GM12801 (cell line): ENCODE data around the gene TMEM190.

Experiments used
- CTCF ChIP-seq: IDR thresholded peaks from one replicate; pipeline ENCODE4 v1.5.1; 2011; ENCODE audit warnings: control low read depth; ENCODE audit not compliant: insufficient read length; ENCODE audit errors: extremely low read depth

TMEM190 gene

DNA sequence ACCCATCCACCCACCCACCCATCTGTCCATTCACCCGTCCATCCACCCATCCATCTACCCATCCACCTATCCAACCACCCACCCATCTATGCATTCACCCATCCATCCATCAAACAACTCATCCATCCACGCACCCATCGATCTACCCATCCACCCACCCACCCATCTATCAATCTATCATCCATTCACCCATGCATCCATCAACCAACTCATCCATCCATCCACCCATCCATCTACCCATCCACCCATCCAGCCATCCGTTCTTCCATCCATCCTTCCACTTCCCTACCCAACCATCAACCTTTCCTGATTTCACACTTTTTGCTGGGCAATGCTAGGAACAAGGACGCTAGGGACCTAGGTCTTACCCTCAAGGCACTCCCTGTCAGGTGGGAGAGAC is 5.4 kb downstream of the TMEM190 start:
- TF ChIP-seq CTCF, result no peak

- no peak for TF ChIP-seq CTCF
Observed at GRCh38 chr19:55382522-55383054, 6.0 kb downstream of the TMEM190 start.

GRCh38 chr19:55383279-55384130 is 6.9 kb downstream of the TMEM190 start:
- no peak for TF ChIP-seq CTCF

GRCh38 chr19:55384131-55384919 is 7.7 kb downstream of the TMEM190 start, which contains the start of gene TMEM238:
Gene TMEM238, minus strand, starts transcription at chr19:55384292. Its CDS starts 33 bp downstream, at chr19:55384259.
- TF ChIP-seq CTCF, result no peak

DNA sequence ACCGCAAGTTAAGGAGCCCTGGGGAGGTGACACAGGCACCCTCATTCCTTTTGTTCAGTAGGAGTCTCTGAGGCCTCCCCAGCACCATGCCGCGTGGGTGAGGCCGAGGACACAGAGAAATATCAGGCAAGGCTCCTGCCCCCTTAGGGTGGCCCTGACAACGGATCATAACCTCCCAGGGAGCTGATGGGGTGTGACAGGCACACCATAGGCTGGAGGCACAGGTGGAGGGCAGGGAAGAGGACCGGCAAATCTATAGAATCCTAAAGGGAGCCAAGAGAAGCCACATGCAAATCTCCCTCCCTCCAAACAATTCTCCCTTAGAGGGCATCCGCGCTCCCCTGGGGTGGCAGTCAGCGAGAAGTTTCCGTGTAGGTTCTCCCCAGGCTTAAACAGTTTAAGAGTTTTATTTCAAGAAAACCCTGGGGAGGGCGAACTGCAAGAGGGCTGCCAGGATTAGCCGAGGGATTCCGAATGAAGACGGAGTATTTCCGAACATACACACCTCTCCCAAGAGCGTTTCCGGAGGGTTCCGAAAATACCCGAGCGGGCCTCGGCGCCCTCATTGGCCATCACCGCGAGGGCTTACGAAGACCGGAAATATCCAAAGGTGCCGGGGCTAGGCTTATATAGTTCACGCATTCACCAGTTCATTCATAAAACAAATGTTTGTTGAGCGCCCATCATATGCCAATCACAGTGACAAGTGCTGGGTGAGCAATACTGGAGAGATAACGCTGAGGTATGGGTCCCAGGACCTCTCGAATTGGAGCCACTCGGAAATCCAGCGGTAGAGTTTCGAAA is 8.5 kb downstream of the TMEM190 start:
- no peak for TF ChIP-seq CTCF

GRCh38 chr19:55385724-55386492 is 9.3 kb downstream of the TMEM190 start, which contains the start of gene RPL28:
Gene RPL28, plus strand, starts transcription at chr19:55385932. Its CDS starts 426 bp downstream, at chr19:55386358.
- TF ChIP-seq CTCF, result no peak
